Mucosa of gallbladder (tissue), 1 donor: Measurements from ENCODE around the gene UNKL. TPM values are rescaled to one million over a fixed set of nuclear protein-coding genes. Genes with fewer than 3 reads are reported as not detected.

Experiments used
- DNase-seq: peaks from one replicate; pipeline ENCODE4 v3.0.0-alpha.2; 2020; ENCODE audit warnings: low spot score
- total RNA-seq: library from RNA; stranded (reverse); gene quantifications from one replicate; pipeline ENCODE4 v1.2.1, GENCODE V29; 2021
- donor health status: DM: no; HTN: no; CAD: no.

The UNKL gene
- total RNA-seq, 1 donor from 2014 or later: 32.6 TPM

GRCh38 chr16:1401061-1401757, 13.3 kb downstream of the UNKL start:
- no peak for DNase-seq

GRCh38 chr16:1398826-1399581, 15.5 kb downstream of the UNKL start:
- no peak for DNase-seq

GRCh38 chr16:1398351-1398750, 16.2 kb downstream of the UNKL start:
- DNase-seq: no peak

GRCh38 chr16:1397779-1398178, 16.7 kb downstream of the UNKL start:
- DNase-seq: no peak

- DNase-seq: no peak
Observed at GRCh38 chr16:1395444-1396031, 19.0 kb downstream of the UNKL start.

GRCh38 chr16:1394367-1394951, 20.0 kb downstream of the UNKL start:
- DNase-seq: no peak

- DNase-seq: no peak
Observed at GRCh38 chr16:1393613-1394176, 20.8 kb downstream of the UNKL start.

- no peak for DNase-seq
Observed at GRCh38 chr16:1392826-1393225, 21.7 kb downstream of the UNKL start.

GRCh38 chr16:1390239-1390779, 24.2 kb downstream of the UNKL start:
- DNase-seq: no peak

- no peak for DNase-seq
Observed at GRCh38 chr16:1389762-1390161, 24.7 kb downstream of the UNKL start.

GRCh38 chr16:1387331-1387730, 27.2 kb downstream of the UNKL start:
- DNase-seq: no peak

- DNase-seq: no peak
Observed at GRCh38 chr16:1385232-1385631, 29.3 kb downstream of the UNKL start.

- DNase-seq: no peak
Observed at GRCh38 chr16:1383556-1383955, 30.9 kb downstream of the UNKL start.

- DNase-seq: no peak
Observed at GRCh38 chr16:1381612-1382406, 32.7 kb downstream of the UNKL start.

- DNase-seq: no peak
Observed at GRCh38 chr16:1380195-1380594, 34.3 kb downstream of the UNKL start.

GRCh38 chr16:1379304-1380076, 35.0 kb downstream of the UNKL start:
- DNase-seq: peak; percentile 52

GRCh38 chr16:1378804-1379303, 35.6 kb downstream of the UNKL start:
- DNase-seq: peak; percentile 56

GRCh38 chr16:1378087-1378803, 36.3 kb downstream of the UNKL start:
- DNase-seq: no peak

GRCh38 chr16:1377406-1378010, 37.0 kb downstream of the UNKL start:
- DNase-seq: no peak
